SW480 (cell line): ENCODE measurements around the gene WDR31.
"Not testable (repeated sequence)": the region's sequence is repeated elsewhere in the genome, so short reads cannot be mapped to it uniquely, and the experiment has no call there.

Source experiments
- DNase-seq: peaks from one replicate; pipeline ENCODE4 v3.0.0-alpha.2; 2016; ENCODE audit warnings: low spot score

The WDR31 gene

DNA sequence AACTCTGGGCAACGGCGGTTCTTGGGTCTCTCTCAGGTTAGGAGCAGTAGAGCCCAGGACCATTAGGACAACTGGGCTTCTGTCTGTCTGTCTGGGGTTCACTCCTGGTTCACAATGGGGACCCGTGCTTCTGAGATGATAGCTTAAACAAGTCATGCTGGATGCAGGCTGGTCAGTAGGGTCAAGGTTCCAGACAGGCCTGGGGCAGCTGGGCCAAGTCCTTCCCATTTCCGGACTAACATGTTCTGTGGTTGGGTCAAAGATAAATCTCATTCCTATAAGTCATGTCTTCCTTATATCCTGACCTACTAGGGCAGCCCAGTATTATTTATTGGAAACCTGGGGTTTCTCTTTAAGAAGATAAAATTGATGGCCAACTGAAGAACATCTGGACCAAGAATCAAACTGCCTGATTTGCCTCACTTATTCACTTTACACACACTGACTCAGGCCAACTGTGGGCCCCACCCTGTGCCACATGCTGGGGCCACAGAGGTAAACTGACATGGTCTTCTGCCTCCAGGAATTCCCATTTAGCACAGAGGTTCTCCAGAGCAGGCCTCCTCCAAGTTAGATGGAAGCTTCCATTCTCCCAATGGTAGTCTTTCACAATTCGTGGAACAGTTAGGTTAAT is 28.4 kb upstream of the WDR31 start:
- DNase-seq: no peak

DNA sequence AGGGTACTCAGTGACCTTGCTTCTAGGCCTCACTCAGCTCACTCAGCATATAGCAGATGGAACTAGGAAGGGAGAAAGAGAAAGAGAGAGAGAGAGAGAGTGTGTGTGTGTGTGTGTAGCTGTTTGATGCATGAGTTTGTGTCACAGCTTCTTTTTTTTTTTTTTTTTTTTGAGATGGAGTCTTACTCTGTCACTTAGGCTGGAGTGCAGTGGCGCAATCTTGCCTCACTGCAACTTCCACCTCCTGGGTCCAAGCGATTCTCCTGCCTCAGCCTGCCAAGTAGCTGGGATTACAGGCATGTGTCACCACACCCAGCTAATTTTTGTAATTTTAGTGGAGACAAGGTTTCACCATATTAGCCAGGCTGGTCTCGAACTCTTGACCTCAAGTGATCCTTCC is 25.6 kb upstream of the WDR31 start:
- not testable (repeated sequence) for DNase-seq

DNA sequence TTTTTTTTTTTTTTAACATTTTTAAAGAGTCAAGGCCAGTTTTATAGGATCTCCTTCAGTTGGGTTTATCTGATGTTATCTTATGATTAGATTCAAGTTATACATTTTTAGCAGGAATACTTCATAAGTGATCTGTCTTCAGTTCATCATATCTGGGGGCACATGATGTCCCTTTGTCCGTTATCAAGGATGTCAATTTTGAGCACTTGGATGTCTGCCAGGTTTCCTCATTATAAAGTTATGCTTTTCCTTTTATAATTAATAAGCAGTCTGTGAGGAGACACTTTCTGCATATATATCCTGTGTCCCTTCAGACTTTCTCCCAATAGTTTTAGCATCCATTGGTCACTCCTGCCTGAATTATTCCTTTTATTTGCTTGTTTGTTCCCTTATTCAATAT is 24.9 kb upstream of the WDR31 start:
- DNase-seq: no peak

DNA sequence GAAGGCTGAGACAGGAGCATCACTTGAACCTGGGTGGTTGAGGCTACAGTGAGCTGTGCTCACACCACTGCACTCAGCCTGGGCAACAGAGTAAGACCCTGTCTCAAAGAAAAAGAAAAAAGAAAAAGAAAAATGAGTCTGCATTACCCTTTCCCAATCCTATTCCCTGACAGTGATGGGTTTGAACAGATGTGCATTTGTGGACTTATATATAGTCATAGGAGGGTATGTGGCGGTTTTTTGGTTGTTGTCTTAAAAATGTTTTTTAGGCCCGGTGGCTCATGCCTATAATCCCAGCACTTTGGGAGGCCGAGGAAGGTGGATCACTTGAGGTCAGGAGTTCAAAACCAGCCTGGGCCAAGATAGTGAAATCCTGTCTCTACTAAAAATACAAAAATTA is 23.3 kb upstream of the WDR31 start:
- no peak for DNase-seq

DNA sequence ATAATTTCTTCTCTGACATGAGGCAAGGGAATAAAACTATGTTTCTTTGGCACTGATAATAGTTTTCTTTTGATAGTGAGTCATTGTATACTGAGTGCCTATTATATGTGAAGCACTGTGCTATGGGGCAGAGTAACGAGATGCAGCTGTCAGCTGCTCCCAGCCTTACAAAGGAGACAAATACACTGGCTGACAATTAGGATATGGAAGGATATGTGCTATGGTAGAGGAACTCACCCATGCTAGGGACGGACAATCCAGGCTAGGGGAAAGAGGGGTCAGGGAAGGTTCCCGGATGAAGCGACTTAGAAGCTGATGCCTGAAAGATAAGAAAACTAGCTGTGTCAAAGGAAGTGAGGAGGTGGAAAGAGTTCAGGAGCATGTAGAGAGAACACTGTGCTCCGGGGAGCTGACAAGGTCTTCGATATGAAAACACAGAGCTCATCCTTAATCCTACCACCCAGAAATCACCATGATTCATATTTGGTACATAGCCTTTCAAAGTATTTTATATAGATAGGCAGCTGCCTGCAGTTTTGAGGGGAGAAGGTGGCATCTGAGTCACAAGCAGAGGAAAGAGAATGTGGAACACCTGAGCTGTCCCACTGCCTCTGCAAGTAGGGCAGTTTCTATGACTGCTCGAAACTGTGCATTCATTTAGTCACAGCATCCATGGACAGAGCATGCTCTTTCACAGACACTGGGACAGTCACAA is 21.4 kb upstream of the WDR31 start:
- no peak for DNase-seq

DNA sequence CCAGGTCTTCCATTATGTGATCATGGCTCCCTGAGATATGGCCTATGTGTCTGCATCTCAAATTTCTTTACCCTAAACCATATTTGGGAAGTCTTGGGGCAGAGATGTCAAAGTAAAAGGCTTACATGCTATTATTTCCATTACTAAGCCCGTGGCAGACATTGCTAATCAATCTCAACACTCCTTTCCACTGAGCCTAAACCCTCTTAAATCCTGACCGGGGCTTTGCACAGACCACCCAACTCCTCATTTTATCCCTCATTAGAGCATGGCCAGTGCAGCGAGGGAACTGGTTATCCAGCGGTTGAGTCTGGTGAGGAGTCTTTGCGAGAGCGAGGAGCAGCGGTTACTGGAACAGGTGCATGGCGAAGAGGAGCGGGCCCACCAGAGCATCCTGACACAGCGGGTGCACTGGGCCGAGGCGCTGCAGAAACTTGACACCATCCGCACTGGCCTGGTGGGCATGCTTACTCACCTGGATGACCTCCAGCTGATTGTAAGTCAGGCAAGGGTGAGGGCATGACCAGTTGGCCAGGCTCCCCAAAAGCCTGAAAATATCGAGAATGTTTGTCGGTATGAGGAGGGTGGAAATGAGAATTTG is 20.3 kb upstream of the WDR31 start:
- no peak for DNase-seq

DNA sequence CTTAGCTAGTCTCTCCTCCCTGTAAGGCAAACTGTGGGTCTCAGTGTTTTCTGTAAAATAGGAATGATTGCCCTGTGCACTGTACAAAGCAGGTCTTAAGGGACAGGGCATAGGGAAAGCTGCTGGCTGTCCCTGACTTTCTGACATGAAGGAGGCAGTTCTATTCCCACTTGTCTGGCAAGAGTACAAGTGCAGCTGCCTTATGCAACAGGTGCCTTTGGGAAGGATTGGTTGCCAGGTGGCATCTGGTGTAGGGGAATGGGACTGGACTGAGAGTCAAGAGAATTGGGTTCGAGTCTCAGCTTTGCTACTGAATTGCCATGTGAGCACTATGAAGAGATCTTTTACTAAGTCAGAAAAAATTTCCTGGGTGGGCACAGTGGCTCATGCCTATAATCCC is 19.3 kb upstream of the WDR31 start:
- no peak for DNase-seq

DNA sequence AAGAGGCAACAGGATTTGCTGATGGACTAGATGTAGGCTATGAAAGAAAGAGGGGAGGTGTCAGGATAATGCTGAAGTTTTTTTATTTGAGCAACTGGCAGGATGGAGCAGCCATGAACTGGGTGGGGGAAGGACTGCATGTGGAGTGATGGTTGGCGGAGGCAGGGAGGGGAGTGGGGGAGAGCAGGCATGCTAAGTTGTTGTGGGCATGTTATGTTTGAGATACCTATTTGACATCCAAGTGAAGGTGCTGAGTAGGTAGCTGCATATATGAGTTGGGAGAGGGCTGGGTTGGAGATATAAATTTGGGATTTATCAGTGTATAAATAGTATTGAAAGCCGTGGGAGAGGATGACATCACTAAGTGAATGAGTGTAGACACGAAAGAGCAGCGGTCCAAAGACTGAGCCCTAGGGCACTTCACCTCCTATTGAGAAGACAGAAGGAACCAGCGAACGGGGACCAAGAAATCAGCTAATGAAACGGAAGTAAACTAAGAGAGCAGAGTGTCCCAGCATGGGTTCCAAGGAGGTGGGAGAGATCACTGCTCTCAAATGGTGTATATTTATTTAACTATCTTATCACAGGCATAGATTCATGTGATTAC is 16.7 kb upstream of the WDR31 start:
- DNase-seq: no peak

DNA sequence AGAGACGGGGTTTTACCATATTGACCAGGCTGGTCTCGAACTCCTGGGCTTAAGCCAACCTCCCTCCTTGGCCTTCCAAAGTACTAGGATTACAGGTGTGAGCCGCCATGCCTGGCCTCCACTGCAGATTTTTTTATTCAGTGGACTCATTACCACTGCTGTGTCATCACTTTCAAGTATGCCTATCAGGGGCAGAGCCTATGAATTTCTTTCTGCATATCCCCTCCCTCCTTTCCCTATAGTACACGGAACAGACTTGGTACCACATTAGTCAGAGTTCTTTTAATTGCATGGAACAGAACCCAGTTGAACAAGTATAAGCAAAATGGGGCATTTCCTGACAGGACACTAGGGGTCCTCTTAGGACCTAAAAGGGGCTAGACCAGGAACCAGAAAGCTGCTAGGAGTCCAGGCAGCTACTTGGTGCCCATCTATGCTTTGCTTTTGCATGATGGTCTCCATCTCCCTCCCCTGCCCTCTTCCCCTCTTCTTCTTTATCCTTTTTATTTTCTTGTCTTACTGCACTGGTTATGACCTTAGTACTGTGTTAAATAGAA is 15.0 kb upstream of the WDR31 start:
- DNase-seq: no peak

DNA sequence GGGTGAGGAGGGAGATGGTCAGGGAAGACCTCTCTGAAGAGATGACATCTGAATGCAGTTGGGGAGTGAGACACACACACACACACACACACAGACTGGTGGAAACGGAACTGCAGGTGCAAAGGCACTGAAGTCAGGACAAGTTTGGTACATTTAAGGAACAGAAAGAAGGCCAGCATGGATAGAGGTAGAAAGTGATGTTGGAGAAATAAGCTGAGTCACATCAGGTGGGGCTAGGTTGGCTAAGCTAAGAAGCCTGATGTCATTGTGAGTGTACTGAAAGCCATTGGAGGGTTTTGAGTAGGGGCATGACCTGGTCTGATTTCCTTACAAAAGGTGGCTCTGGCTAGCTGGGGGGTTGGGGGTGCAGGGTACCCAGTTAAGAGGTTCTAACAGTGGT is 12.3 kb upstream of the WDR31 start:
- no peak for DNase-seq

DNA sequence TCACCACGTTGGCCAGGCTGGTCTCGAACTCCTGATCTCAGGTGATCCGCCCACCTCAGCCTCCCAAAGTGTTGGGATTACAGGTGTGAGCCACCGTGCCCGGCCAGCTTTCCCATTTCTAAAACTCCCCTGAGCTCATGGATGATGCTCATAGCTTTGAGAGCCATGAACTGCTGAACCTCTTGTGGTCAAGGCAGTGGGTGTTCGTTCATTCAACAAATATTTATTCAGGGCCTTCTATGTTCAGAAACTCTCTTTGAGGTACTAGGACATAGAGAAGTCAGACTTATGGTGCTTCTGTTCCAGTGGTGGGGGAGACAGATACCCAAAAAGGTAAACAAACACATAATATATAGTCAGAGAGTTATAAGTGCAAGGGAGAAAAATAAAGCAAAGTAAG is 11.9 kb upstream of the WDR31 start:
- DNase-seq: no peak

DNA sequence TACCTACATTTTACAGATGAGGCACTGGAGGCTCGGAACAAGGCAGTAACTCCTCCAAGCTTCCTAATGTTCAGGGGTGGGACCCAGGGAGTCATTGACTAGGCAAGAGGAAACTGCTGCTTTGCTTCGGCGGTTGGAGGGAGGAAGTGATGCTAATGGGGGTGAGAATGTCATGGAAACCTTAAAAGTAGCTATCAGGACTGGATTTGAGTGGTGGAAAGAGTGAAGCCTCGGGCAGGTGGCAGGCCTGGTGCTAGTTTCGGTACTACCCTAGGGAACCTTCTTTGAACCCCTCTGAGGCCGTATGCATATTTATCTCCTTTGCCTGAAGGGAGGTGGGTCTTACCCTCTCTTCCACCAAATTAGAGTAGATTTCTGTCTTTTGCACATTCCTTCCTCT is 10.9 kb upstream of the WDR31 start:
- no peak for DNase-seq

DNA sequence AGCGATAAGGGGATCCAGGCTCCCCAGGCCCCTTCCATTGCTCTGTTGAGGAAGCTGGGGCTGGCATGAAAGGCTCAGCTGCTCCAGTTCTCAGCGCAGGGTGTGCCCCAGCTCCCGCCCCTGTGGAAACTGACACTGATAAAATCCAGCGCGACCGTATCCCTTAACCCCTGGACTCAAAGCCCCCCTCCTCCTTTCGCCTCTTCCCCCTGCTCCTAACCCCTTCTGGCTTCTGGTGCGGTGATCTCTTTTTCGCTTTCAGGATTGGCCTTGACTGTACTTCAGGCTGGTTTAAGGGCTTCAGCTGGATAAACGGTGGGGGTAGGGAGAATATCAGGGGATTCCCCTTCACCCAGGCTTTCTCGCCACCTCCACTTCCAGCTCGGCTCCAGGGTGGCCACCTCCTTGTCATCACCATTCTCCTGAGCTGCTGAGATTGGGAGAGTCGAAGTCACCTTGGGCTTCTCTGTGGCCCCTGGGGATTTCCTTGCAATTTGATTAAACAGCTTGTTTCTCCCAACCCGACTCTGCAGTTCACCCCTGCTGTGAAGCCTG is 10.1 kb upstream of the WDR31 start:
- DNase-seq: no peak

DNA sequence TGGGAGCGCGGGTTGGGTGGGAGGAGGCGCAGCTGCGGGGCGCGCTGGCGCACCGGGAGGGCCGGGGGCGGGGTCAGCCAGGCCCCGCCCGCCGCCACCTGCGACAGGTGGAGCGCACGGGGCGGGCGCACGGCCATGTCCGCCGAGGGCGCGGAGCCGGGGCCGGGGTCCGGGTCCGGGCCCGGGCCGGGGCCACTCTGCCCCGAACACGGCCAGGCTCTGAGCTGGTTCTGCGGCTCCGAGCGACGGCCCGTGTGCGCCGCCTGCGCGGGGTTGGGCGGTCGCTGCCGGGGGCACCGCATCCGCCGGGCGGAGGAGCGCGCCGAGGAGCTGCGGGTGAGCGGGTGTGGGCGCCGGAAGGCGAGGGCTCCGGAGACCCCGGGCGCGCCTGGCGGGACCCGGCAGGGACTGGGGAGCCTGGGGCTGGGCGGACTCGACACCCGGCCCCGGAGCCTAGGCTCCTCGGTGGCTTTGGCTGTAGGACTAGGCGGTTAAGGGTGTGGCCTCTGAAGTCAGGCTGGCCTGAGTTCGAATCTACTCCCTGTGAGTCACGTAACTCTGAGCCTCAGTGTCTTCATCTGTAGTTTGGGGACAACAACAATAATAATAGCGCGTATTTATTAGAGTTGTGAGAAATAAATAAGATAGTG is 9.5 kb upstream of the WDR31 start, which contains the start of gene BSPRY:
Gene BSPRY, plus strand, starts transcription at position 97 of the 650 bp plus-strand sequence. Its CDS starts 39 bp downstream, at position 136.
- DNase-seq: peak; percentile 39

DNA sequence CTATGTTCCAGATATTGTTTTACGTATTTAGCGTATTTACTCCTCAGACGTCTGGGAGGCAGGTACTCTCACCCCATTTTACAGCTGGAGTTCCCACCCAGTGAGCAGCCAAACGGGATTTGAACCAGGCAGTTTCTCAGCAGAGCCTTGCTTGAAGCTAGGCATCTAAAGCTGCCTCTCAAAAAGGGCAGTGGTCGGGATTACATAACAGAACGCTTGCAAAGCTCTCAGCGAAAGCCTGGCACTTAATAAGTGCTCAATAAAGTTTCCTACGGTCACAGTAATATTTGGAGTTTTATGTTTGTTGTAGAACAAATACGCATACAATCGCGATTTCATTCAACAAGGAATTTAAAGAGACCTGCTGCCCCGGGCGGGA is 9.0 kb upstream of the WDR31 start:
- DNase-seq: no peak

DNA sequence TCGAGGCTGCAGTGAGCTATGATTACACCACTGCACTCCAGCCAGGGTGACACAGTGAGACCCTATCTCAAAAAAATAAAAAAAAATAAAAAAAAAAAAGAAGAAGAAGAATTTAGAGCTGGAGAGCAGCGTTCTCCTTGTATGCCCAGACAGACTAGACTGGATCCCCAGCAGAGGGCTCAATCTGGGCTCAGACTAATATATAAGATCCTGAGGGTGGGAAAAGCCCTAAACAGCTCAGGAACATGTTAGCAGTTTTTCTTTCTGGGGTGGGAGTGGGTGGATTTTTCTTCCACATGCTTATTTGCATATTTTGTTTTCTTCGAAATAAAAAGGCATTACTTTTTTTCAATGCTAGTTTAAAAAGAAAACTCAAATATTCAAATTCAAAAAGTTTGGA is 8.4 kb upstream of the WDR31 start:
- DNase-seq: no peak

DNA sequence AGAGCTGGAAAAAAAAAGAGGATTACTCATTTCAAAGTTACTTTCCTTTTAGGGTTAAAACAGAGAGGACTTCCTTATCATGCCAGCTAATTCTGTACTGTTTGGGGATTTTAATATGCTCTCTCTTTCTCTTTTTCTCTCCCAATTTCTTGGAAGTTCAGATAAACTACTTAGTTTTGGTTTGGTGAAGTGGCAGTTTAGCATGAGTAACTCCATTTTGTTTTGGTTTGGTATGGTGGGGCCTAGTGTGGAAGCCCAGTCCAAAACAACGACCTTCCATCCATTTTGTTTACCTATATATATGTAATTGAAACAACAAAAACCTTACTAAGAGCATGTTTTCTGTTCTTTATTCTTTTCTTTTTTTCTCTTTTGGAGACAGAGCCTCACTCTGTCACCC is 5.6 kb upstream of the WDR31 start:
- DNase-seq: no peak

DNA sequence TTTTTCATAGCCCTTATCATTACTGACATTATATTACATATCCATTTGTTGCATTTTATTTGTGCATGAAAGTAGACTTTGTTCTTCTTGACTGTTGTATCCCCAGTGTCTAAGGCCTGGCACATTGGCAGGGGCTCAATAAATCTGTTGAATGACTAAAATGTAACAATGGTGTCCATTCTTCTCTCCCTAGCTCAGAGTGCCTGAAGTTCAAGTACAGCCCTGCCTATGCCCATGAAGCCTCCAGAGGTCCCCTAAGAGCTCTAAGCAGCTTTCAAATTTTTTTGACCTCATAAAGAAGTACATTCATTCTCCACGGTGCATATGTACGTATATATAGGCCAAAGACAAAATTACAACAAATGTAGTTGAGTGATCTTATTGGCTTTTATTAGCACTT is 5.1 kb upstream of the WDR31 start:
- DNase-seq: no peak

DNA sequence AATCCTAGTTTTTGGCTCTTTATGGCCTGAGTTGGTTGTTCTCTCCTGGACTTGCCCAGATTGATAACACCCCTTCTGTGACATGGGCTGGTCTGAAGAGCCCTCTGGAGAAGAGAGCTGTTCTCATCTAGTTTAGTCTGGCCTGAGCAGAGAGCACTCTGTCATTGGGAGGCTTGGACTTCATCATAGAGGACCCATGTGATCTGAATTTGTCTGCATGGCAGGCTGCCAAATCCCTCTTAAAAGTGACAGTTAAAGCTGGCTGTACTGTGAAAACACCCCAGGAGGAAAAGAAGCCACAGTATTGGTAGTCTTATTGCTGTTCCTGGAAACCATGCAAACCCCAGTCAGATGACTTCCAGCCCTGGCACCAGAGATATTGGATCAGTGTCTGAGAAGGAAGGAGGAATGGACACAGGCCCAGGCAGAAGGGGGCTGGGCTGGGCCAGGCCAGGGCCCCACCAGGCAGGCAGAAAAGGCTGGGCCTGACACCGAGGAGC is 3.7 kb upstream of the WDR31 start:
- peak; percentile 39 for DNase-seq

DNA sequence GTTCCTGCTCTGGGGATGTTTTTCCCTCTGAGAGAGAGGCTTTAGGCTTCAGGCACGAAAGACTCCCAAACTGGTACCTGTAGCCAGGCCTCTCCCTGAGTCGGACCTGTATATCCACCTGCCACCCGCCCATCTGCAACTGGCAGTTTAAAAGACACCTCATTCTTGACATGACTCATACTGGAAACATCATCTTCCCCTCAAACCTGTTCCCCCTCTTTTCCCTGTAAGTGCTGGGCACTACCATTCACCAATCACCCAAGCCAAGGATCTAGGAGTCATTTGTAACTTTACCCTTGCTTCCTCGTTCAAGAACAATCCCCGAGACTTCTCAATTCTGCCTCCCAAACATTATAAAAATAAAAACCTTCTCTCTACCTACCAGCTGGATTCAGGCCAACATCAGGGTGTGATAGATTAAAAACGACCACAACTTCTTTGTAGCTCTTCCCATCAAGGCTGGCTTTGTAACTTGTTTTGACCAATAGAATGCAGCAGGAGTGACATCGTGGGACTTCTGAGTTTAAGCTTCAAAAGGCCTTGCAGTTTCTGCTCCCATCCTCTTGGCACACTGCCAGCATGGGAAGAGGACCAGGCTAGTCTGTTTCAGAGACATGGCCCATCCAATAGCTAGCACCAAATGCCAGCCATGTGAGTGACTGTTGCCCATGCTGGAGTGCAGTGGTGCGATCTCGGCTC is 1.8 kb upstream of the WDR31 start:
- DNase-seq: peak; percentile 50

DNA sequence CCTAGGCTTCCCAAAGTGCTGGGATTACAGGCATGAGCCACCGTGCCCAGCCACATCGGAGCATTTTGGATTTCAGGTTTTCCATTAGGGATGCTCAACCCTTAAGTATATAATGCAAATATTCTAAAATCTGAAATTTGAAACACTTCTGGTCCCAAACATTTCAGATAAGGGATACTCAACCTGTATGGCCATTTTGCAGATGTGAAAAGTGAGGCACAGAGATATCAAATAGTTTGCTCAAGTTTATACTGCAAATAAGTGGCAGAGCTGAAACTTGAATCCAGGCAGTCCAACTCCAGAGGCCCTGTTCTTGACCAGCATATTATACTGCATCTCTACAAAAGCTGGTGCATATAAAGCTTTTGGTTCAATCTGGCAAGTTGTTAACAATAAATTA is 2.4 kb downstream of the WDR31 start:
- DNase-seq: no peak
